Osteoblast (primary cell): ENCODE data around the gene KIFC1. TPM values are rescaled to one million over a fixed set of nuclear protein-coding genes. Genes with fewer than 3 reads are reported as not detected.

Source experiments
- DNase-seq: peaks from one replicate; pipeline ENCODE4 v3.0.0; 2011; ENCODE audit warnings: low spot score, mixed read lengths; ENCODE audit not compliant: insufficient read length; ENCODE audit errors: missing footprints
- H2AFZ ChIP-seq: 2 replicates; pipeline ENCODE4 v1.6.0; 2011; ENCODE audit warnings: mild to moderate bottlenecking, low read length
- H3K27ac ChIP-seq: 2 replicates; pipeline ENCODE4 v1.5.1; 2011; ENCODE audit warnings: mild to moderate bottlenecking, low read depth, low read length, moderate library complexity
- H3K27me3 ChIP-seq: 2 replicates; pipeline ENCODE4 v1.6.0; 2012; ENCODE audit warnings: mild to moderate bottlenecking, control low read depth, inconsistent platforms, low read length, moderate library complexity; ENCODE audit not compliant: insufficient read depth
- H3K36me3 ChIP-seq: 2 replicates; pipeline ENCODE4 v1.5.1; 2011; ENCODE audit warnings: mild to moderate bottlenecking, low read length, control low read depth, moderate library complexity; ENCODE audit not compliant: insufficient read depth
- H3K4me1 ChIP-seq: 2 replicates; pipeline ENCODE4 v1.5.1; 2011; ENCODE audit warnings: mild to moderate bottlenecking, low read length, control low read depth, moderate library complexity; ENCODE audit not compliant: insufficient read depth
- H3K4me2 ChIP-seq: 2 replicates; pipeline ENCODE4 v1.6.0; 2011; ENCODE audit warnings: mild to moderate bottlenecking, low read length; ENCODE audit not compliant: insufficient read depth
- H3K4me3 ChIP-seq: fragments of 200-600 bp; sonication (generic); 3 replicates; pipeline ENCODE4 v1.5.1; 2012; ENCODE audit warnings: mild to moderate bottlenecking, low read length, inconsistent platforms; ENCODE audit not compliant: insufficient read depth
- H3K79me2 ChIP-seq: 2 replicates; pipeline ENCODE4 v1.6.0; 2012; ENCODE audit warnings: mild to moderate bottlenecking, low read length, control low read depth, inconsistent platforms; ENCODE audit not compliant: insufficient read depth
- H3K9me3 ChIP-seq: 2 replicates; pipeline ENCODE4 v1.5.1; 2011; ENCODE audit warnings: low read depth, low read length, control low read depth
- H4K20me1 ChIP-seq: 2 replicates; pipeline ENCODE4 v1.6.0; 2012; ENCODE audit warnings: mild to moderate bottlenecking, low read length, control low read depth; ENCODE audit not compliant: insufficient read depth
- total RNA-seq: library from RNA; depleted of rRNA; stranded (reverse); fragments of >200 nt; gene quantifications from 2 replicates; pipeline ENCODE4 v1.2.3, GENCODE V29; 2012
- TF ChIP-seq, protein P1 (sequence below): IDR thresholded peaks from 2 replicates; pipeline ENCODE4 v1.5.1; 2011; ENCODE audit warnings: mild to moderate bottlenecking, low read depth, low read length, moderate library complexity; ENCODE audit errors: extremely low read depth

The KIFC1 gene
- total RNA-seq, 1 donor, result 4.0 TPM

DNA sequence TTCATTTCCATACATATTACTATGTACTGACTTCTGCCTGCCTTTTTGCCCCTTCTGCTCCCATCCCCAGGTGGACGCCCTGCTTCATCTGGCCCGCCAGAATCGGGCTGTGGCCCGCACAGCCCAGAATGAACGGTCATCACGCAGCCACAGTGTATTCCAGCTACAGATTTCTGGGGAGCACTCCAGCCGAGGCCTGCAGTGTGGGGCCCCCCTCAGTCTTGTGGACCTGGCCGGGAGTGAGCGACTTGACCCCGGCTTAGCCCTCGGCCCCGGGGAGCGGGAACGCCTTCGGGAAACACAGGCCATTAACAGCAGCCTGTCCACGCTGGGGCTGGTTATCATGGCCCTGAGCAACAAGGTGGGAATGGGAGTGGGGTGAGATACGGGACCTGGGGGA lies 14.5 kb downstream of the KIFC1 start:
- H3K79me2 ChIP-seq, result peaks cover 9% of the 10 kb centered on the region
- H3K4me2 ChIP-seq, result no peak overlapping the region
- no peaks in the 10 kb centered on the region for H4K20me1 ChIP-seq
- H3K4me3 ChIP-seq, result no peak overlapping the region
- TF ChIP-seq, protein P1, sequence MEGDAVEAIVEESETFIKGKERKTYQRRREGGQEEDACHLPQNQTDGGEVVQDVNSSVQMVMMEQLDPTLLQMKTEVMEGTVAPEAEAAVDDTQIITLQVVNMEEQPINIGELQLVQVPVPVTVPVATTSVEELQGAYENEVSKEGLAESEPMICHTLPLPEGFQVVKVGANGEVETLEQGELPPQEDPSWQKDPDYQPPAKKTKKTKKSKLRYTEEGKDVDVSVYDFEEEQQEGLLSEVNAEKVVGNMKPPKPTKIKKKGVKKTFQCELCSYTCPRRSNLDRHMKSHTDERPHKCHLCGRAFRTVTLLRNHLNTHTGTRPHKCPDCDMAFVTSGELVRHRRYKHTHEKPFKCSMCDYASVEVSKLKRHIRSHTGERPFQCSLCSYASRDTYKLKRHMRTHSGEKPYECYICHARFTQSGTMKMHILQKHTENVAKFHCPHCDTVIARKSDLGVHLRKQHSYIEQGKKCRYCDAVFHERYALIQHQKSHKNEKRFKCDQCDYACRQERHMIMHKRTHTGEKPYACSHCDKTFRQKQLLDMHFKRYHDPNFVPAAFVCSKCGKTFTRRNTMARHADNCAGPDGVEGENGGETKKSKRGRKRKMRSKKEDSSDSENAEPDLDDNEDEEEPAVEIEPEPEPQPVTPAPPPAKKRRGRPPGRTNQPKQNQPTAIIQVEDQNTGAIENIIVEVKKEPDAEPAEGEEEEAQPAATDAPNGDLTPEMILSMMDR, result no peak
- peaks cover 5% of the 10 kb centered on the region for H3K4me1 ChIP-seq
- no peak overlapping the region for H3K27ac ChIP-seq
- H3K9me3 ChIP-seq, result no peaks in the 10 kb centered on the region
- H2AFZ ChIP-seq, result no peak overlapping the region
- no peaks in the 10 kb centered on the region for H3K27me3 ChIP-seq
- peaks cover 55% of the 10 kb centered on the region for H3K36me3 ChIP-seq
- DNase-seq, result no peak

DNA sequence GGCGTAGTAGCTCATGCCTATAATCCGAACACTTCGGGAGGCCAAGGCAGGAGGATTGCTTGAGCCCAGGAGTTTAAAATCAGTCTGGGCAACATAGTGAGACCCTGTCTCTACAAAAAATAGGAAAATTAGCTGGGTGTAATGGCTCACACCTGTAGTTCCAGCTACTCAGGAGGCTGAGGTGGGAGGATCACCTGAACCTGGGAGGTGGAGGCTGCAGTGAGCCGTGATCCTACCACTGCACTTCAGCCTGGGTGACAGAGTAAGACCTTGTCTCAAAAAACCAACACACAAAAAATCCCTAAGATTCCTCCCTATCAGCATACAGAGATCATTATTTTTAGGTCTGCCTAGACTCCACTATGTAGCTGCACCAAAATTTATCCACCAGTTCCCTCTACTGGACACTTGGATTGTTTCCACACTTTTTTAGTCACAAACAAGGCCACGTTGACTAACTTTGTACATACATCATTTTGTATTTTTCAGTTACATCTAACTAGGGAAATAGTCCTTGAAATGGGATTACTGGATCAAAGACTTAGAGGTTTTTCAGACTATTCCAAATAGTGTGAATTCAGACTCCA lies 15.6 kb downstream of the KIFC1 start:
- peaks cover 53% of the 10 kb centered on the region for H3K36me3 ChIP-seq
- peaks cover under 1% of the 10 kb centered on the region for H4K20me1 ChIP-seq
- H3K9me3 ChIP-seq, result no peaks in the 10 kb centered on the region
- H3K4me3 ChIP-seq, result no peak overlapping the region
- H2AFZ ChIP-seq, result peak overlapping the region; percentile 80
- TF ChIP-seq, protein P1, result peak; percentile 37
- peak overlapping the region; percentile 41 for H3K27ac ChIP-seq
- no peaks in the 10 kb centered on the region for H3K27me3 ChIP-seq
- peaks cover 16% of the 10 kb centered on the region for H3K79me2 ChIP-seq
- peak; percentile 95 for DNase-seq
- H3K4me1 ChIP-seq, result peaks cover 8% of the 10 kb centered on the region
- no peak overlapping the region for H3K4me2 ChIP-seq

DNA sequence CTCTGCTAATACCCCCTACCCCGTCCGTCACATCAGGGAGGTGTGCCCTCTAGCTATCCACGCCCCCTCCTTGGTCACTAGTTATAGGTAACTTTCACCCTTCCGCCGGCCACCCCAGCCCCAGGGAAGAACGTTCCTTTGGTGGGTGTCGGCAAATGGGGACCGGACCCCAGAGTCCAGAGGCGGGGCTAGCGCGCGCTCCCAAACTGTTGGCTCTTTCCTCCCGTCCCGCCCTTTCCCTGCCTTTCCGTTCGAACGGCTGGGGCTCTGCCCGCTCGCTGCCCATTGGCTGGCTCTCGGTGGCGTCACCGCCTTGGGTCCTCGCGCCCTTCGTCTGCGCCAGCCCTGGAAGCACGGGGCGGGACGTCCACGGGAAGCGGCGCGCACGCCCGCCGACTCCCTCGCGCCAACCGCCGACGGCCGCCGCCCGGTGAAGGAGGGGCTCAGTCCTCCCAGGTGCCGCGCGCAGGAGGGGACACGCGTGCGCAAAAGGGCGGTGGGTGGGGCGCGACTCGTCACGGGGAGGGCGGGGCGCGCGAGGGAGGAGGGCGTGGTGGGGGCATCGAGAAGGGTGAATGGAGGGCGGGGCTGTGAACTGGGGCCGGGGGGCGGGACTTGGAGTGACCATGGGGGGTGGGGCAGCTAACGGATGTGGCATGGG lies 18.6 kb downstream of the KIFC1 start:
- Histone ChIP-seq H3K79me2 (peaks cover 42% of the 10 kb centered on the region), H4K20me1 (peaks cover 15% of the 10 kb centered on the region), H3K4me2 (peak overlapping the region; percentile 98), H3K4me1 (peaks cover 13% of the 10 kb centered on the region), H3K9me3 (no peaks in the 10 kb centered on the region), H2AFZ (peak overlapping the region; percentile 98), H3K27me3 (no peaks in the 10 kb centered on the region), H3K27ac (peak overlapping the region; percentile 82), H3K36me3 (peaks cover 53% of the 10 kb centered on the region), H3K4me3 (peak overlapping the region; percentile 91)
- DNase-seq, result peak; percentile 100
- TF ChIP-seq, protein P1, result no peak
